GM19395 (cell line): ENCODE data around the gene ARHGEF7.
"Not testable (repeated sequence)": the region's sequence is repeated elsewhere in the genome, so short reads cannot be mapped to it uniquely, and the experiment has no call there.

Experiments used
- ATAC-seq: cut with Tn5 transposase; IDR thresholded peaks from one replicate; pipeline ENCODE4 v1.9.1; 2021; ENCODE audit warnings: mild to moderate bottlenecking, moderate library complexity; ENCODE audit not compliant: unreplicated experiment

The ARHGEF7 gene

DNA sequence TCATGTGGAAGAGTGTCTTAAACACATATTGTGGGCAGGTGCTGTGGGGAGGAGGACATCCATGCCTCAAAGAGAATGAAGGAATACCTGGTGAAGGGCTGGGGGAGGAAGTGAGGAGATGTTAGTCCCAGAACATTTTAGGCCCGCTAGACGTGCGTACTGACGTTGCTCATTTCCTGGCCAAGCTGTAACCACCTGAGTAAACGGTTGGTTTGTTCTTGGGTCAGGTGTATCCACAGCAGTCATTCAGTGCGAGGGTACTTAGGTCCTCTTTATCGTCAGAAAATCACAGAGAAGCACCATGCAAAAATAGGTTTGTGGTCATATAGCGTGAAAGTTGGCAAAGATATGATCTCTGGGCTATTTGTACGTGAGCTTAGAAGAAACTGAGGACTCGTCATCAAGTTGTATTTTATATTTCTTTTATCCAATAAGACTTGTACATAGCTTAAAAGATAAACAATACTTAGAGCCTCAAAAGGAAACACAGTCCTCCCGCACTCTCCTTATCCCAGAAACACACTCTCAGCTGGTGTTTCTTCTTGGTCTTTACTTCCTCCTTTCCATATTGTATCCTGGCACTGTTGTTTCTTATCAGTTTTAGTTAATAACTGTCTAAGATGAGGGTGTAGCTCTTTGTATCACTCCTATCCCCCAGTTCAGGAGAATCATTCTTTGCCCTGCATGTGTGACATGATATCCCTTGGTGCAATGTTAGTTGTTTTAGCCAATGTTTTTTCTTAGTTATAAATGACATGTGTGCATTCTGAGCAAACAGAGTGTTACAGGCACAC, 52.0 kb downstream of the ARHGEF7 start:
- ATAC-seq: no peak

DNA sequence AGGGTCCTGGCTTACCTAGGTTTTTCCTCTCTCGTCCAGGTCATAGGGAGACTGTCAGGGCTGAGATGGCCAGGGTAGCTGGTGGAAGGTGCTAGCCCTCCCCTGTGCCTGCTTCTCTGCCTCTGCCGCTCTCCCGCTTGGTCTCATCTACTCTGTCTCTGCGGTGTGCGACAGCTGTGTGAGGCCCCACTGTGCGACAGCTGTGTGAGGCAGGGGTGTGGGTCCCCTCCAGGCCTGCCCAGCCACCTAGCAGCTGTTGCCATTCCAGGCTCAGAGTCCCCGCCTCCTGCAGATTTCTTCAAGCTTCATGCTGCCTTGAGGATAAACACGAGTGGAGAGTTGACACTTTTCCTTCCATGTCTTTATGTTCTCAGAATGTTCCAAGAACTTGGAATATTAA, 53.0 kb downstream of the ARHGEF7 start:
- no peak for ATAC-seq

DNA sequence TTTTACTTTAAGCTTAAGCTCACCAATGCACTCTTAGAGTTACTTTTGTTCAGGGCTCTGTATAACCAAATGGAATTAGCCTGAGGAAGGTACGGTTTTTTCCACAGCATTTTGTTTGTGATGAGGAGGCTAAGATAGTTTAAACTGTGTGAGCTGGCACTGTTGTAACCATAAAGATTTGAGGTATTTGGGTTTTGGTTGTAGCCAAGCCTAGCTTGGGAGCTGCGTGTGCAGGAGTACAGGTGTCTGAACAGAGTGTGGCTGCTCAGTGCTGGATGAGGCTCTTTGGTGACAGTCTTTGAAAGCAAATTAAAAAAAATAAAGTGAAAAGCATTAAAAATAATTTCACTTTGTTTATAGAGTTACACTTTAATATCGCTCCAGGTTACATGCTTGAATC, 56.0 kb downstream of the ARHGEF7 start:
- ATAC-seq: no peak

DNA sequence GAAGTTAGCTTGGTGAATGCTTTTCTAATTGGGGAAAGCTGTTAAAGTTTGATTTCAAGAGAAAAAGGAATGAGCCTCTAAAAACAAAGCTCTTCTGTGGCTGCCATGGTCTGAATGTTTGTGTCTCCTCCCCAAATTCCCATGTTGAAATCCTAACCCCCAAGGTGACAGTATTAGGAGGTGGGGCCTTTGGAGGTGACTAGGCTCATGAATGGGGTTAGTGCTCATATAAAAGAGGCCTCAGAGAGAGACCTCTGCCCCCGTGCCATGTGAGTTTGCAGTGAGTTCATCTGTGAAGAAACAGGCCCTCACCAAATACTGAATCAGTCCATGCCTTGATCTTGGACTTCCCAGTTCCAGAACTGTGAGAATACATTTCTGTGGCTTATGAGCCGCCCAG, 56.5 kb downstream of the ARHGEF7 start:
- ATAC-seq: no peak

DNA sequence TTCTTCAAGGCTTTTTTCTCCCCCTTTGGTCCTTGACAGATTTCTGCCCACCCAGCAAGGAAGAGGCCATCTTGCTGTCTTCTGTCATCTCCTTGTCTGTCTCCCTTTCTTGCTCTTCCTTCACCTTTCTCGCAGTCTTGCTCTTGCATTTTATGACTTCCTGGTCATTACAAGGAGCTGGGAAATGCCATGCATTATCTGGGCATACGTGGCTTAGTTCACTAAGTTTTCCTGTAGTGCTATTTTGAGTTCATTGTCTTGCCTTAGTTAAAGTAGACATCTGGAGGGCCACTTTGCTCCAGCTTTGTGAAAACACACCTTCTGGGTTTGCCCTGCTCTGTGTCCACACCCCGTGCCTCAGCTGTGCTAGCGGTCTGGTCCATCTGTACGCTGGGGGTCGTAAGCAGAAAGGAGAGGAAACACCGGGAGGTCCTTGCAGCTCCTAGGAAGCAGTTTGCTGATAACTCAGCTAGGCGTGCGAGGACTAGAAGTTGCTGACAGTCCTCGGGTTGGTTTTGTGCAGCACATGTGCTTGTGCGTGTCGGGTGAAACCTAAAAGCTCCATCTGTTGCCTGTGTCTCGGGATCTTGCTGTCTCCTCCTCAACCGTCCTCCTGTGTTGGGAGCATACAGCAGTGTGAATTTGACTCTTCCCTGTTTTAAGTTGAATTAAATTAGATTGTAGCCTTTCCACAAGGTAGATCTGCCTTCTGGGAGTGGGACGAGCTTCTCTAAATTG, 59.4 kb downstream of the ARHGEF7 start:
- no peak for ATAC-seq

DNA sequence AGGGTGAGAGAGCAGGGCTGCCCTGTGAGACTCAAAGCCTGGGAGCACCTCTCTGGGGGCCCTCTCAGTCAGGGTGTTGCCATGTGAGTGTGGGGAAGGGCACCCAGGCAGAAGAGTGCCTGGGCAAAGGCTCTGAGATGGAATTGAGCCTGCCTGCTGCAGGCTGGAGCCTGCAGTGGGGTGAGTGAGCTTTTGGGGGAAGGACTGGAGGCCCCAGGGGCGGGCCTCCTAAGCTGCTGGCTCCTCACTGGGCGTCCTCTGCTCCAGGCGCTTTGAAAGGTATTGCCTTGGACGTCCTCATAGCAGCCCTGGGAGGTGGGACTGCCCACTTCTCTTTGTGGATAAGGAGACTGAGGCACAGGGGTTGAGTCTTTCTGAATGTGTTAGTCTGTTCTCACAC, 60.3 kb downstream of the ARHGEF7 start:
- ATAC-seq: no peak

DNA sequence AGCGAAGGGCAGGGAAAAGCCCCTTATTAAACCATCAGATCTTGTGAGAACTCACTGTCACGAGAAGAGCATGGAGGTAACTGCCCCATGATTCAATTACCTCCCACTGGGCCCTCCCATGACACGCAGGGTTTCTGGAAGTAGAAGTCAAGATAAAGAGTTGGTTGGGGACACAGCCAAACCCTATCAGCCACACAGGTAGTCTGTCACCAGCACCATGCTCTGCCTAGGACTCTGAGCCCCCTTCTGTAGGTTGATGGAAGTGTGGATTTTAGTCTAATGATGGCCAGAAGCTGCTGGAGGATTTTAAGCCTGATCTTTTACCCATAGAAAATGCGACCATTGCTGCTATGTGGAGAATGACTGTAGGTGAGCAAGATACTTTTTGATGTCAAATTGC, 60.8 kb downstream of the ARHGEF7 start:
- ATAC-seq: no peak

DNA sequence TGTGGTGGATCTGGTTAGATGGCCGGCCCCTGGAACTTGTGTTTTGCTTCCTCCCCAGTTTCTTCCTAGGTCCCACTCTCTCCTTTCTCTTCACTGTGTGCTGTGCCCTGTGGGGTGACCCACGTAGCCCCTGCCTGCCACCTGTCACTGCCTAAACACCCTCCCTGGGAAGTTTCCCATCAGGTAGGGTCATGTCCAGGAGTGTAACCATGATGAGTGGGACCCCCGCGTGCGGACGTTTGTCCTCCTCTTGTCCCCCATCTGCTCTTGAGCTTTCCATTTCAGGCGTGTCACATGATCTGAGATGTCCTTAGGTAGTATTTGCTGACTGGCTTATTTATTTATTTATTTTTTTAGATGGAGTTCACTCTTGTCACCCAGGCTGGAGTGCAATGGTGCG, 61.3 kb downstream of the ARHGEF7 start:
- ATAC-seq: no peak

DNA sequence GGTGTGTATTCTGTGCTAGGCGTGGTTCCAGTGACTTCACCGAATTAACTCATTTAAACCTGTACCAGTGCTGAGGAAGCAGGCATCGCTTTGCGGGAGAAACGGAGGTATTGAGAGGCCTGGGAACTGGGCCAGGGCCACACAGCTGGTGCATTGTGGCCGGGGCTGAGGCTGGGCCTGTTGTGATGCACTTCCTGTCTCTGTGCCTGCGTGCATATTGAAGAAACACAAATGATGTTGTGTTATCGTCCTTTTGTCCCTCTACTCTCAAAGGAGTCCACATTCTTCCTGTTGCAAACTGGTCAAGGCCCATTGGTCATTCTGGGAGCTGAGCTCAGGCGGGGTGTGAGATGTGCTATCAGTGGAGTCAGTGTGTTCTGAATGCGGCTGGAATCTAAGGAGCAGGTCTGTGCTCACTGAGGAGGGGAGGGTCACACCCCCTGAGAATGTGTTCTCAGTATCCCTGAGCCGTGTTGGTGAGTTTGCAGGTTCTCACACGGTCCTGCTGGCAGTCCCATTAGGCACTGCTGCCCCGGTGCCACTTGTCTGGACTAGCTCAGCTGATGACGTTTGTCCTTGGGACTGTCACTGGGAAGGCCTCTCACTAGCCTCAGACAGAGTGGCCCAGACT, 62.1 kb downstream of the ARHGEF7 start:
- peak; percentile 67 for ATAC-seq

DNA sequence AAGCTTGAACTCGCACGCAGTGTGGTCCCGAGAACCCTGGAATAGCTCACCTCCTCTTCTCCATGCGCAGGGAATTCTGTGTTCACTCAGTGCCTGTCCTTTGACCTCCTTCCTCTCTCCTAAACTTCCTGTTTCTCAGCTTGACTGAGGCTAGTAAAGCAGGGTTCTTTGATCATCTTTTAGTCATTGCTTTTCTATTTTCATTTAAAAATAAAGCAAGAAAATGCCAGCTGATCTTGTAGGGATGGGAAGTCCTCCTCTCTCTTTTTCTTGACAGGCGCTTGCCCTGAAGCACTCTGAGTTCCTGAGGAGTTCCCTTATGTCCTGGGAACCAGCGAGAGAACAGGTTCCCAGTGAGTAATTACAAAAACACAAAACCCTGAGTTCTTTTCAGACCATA, 62.8 kb downstream of the ARHGEF7 start:
- no peak for ATAC-seq

DNA sequence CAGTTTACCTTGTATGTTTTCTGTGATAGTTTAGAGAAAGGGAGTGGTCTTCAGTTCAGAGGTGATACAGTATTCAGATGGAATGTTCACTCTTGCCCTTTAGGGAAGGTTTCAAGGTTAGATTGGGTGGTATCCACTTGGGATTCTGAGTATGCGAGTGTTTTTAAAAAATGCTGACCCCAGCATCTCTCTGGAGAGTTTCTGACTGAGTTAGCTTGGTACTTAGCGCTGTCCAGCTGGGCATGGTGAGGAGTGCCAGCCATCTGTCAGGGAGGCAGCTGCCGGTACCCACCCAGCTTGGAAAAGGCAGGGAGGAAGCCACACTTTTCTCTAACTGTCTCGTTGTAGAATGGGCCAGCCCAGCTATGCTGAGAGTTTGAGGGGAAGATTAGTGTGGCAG, 63.3 kb downstream of the ARHGEF7 start:
- ATAC-seq: no peak

DNA sequence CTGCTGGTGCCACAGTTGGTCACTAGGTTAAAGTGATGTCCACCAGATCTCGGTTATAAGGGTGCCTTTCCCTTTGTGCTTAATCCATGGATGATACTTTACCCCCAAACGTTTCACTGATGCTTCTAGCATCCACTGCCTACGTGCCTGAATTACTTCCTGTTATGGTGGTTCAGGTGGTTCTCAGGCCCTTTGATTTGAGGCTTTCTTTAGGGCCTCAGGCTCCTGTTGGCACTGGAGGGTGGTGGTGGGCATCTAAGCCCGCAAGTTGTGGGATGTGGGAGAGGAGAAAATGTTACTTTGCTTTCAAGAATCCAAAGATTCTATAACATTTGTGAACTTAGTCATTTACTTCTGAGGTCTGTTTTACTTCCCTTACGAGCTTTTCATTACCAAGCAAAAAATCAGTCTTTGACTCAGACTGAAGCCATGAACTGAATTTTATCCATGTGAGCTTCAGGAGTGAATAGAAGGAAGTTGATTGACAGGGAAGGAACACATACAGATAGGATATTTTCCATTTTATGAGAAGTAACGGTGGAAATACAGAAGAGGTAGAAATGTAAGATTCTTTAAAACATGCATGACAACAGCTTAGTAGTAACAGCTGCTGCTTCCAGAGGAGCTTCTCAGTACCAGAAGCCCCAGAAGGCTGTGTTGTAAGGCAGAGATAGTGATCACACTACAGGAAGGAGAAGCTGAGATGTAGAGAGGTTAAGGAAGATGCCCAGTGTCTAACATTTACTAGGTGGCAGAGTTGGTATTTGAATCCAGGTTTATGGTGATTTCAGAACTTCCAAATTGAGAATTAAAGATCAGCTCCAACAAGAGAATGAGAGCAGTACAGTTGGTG, 65.0 kb downstream of the ARHGEF7 start:
- ATAC-seq: no peak

DNA sequence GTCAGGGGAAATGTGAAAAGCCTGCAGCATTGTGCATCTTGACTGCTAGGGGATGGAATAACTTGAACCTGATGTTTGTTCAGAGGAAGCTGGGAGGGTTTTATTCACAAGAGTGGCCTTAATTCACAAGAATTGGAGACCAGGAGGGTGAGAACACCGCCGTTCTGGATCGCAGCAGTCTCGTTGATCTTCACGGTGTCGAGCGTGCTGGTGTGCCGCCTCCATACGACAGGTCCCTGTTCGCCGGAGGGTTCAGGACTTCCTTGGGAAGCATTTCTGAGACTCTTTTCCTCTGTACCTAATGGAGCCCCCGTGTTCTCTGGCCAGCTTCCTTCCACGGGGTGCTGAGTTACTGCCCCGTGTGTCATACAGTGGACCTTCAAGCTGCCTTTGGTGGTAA, 66.9 kb downstream of the ARHGEF7 start:
- no peak for ATAC-seq

DNA sequence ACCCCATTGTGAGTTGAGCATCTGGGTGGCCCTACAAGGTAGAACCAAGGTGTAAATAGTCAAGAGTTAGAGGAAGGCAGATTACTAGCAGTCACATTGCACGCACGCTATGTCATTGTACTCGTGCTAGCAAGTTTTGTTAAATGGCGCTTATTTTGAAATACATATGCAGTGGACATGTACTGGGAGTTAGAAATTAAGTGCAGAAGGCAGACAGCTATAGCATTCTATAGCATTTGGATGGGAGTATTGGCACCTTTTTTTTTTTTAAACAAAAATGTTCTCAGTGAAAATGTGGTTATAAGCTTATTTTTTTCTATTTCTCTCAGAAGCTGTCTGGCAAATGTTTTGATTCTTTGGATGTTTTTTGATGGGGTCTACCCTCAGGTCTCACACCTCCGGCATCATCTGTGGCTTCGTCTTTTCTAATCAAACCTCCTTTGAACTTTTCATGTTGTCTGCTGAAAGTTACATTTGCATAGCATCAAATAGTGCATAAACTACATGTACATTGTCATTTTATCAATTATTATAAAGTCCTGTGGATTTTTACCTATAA, 68.1 kb downstream of the ARHGEF7 start:
- no peak for ATAC-seq

DNA sequence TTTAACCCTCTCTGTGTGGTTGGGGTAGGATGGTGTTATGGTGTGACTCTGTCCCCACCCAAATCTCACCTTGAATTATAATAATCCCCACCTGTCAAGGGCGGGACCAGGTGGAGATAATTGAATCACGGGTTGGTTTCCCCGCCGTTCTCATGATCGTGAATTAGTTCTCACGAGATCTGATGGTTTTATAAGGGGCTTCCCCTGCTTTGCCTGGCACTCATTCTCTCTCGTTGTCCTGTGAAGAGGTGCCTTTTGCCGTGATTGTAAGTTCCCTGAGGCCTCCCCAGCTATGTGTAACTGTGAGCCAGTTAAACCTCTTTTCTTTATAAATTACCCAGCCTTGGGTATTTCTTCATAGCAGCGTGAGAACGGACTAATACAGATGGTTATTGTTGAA, 68.8 kb downstream of the ARHGEF7 start:
- ATAC-seq: no peak

DNA sequence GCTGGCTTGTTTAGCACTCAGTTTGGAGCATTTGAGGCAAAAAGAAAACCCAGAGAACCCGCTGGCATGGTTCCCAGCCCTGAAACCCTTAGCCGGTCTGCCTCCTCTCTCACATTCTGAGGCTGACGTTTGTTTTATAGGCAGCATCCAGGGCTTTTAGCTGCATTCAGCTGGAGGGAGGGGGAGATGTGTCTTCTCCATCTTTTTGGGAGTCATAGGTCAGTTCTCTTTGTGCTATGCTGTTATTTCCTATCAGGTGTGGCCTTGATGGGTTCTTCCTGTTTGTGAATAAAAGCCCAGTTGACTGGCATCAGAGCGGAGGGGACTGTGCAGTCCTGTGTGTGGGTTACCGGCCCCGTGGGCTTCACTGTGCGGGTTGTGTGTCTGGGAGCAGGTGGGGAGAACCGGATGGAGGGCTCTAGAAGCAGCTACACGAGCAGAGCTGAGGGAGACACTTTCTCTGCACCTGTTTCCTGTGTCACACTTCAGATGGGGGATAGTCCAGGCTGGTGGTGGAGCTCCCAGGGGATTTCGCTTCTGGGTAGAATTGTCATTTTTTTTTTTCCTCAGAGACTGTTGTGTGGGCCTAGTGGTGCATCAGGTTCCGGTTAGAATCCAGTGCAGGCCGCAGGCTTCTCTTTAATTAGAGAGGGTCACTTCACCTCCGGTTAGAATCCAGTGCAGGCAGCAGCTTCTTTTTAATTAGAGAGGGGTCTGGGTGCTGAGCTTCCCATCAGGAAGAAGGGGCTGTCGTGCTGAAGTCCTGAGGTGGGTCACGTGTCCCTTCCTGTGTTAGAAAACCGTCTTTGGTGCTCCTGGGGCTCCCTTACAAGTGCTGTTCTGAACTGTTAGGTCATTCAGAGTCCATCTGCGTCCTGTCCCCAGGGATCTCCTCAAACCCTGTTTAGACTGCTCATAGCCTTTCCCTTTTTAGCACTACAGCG, 69.6 kb downstream of the ARHGEF7 start:
- ATAC-seq: peak; percentile 86

DNA sequence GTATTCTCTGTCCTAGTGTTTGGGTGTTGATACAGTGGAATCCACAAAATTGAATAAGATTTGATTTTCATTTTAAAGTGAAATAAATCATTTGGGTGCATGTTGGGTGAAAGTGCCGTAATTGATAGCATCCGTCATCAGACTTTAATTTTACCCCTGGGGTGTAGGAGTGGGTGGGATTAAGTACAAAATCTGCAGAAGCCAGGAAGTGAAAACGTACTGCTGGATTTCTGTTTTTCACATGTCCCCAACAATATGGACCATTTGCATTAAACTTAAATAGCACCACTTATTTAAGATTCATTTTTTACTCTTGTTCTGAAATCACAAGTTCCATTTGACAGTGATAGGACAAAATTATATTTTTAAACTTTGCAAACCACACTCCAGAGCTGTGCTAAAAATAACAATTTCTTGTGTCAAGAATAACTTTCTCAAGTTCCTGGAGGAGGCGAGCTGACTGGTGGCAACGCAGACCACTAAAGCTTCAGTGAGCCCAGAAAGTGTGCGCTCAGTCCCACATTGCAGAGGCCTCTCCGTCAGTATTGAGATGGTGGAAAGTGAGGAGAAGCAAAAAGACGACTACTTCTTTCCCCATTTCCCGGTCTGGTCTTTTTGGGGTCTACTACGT, 71.3 kb downstream of the ARHGEF7 start:
- ATAC-seq: no peak

DNA sequence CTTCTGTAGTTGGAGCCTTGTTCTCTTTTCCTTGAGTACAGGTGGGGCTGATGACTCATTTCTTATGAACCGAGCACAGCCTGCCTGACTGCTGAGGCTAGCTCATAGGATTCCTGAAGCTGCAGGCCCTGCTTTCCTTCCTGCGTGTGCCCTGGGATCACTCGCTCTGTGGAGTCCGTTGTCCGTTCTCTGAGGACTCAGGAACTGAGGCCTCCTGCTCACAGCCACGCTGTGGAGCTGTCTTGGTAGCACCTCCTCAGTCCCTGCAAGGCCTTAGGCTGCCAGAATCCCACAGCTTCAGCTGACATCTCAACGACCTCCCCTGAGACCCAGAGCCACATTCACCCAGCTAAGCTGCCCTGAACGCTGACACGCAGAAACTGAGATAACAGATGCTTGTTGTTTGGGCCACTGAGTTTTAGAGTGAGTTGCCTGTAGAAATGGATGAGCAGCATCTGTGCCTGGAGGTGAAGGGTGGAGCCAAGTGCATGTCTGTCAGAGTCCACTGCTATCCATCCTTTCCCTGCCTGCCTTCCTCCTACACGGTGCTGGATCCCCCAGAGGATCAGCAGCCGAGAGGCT, 72.9 kb downstream of the ARHGEF7 start:
- ATAC-seq: no peak

DNA sequence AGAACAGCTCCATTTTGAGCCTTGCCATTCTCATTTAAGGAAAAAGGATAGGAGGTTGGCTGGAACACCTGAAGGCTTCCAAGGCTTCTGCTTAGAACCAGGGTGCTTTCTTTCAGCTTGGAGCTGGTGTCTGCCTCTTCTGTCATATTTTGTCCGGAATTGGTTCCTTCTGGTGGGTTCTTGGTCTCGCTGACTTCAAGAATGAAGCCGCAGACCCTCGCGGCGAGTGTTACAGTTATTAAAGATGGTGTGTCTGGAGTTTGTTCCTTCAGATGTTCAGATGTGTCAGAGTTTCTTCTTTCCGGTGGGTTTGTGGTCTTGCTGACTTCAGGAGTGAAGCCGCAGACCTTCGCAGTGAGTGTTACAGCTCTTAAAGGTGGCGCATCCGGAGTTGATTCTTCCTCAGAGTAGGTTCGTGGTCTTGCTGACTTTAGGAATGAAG, 74.0 kb downstream of the ARHGEF7 start:
- ATAC-seq: not testable (repeated sequence)
